ENCODE data around the gene SETD6.
"Not testable (repeated sequence)": the region's sequence is repeated elsewhere in the genome, so short reads cannot be mapped to it uniquely, and the experiment has no call there.

Gene SETD6

DNA sequence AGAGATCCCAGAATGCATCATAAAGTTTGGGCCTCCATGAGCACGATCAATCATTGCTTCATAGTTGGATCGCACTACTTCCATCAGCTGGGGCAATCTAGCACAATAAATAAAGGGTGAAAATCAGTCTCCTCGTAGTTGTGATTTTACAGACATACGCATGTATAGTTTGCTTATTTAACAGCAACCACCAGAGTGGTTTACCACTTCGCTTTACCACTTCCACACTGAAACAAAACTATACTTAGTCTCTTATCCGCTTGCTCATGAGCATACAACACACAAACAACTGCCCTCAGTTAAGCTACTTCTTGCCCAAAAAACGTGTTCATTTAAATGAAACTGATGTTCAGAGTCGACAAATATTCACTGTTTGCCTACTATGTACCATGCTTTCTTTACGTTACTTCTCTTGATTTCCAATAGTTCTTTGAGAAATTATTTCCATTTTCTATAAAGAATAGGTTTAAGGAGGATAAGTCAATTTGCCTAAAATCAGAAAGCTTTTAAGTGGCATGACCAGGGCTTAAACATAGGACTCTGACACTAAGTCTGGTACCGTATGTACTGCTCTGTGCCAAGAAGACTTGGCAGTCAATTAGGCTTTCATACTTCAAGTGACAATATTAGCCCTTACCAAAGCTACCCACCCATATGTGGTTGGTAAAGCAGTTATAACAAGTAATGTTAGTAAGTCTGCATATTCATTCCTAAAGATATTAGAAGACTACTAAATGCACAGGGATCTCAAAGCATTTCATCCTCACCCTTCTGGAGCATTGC lies 22.0 kb downstream of the SETD6 start:
- in situ Hi-C loops (cut with MboI; ENCODE audit: low sequenced_read_pairs), result no loop called here

GRCh38 chr16:58541711-58542110 lies 26.4 kb downstream of the SETD6 start:
- in situ Hi-C loops (cut with MboI; ENCODE audit: low sequenced_read_pairs), result no loop called here

GRCh38 chr16:58542291-58542690 lies 27.0 kb downstream of the SETD6 start:
- in situ Hi-C loops (cut with MboI; ENCODE audit: low sequenced_read_pairs), result no loop called here

DNA sequence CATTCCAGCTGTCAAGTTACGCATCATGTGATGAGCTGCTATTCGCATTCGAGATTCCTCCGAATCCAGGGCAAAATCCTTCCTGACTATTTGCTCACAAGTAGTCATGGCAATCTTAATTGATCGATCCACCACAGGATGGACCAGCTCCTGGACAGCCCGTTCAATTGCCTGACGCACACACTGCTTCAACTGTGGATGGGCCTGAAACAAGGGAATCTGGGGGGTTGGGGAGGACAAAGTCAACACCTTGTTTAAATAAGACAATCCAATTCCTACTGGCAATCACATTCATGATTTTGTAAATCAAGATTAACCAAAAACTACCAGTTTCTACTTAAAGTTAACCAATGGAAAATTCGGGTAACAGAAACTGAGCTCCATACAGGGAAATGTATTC lies 28.4 kb downstream of the SETD6 start:
- in situ Hi-C loops (cut with MboI; ENCODE audit: low sequenced_read_pairs), result no loop called here

GRCh38 chr16:58548378-58548777 lies 33.1 kb downstream of the SETD6 start:
- in situ Hi-C loops (cut with MboI; ENCODE audit: low sequenced_read_pairs), result no loop called here

- in situ Hi-C loops (cut with MboI; ENCODE audit: low sequenced_read_pairs), result no loop called here
These were observed 36.2 kb downstream of the SETD6 start for GRCh38 chr16:58551496-58551895.

DNA sequence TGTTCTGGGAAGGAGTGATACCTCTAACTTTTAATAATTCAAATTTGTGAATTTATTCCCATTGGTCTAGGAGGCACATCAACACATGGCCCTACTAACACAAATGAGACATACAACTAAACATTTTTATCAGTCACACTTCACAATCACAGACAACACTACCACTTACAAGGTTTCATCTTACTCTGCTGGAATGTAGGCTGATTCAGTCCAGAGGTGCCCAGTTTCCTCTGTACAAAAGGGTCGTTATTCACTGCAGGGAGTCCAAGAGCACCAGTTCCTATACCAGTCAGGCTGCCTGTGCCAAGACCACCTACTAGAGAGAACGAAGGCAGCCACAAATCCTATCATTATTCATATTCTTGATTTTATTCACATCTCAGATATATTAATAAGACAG lies 41.4 kb downstream of the SETD6 start:
- in situ Hi-C loops (cut with MboI; ENCODE audit: low sequenced_read_pairs), result no loop called here

DNA sequence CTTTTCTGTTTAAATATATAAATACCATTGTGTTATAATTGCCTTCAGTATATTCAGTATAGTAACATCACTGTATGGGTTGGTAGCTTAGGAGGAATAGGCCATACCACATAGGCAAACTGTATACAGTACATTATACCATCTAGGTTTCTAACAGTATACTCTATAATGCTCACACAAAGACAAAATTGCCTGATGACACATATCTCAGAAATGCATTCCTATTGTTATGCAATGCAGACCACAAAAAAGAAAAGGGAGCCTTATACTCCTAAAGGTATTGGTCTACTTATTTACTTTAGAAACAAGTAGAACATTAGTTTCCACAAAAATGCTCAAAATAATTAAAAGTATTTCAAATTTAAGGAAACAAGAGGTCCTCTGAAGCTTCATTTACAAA lies 47.9 kb downstream of the SETD6 start:
- in situ Hi-C loops (cut with MboI; ENCODE audit: low sequenced_read_pairs), result no loop called here

- in situ Hi-C loops (cut with MboI; ENCODE audit: low sequenced_read_pairs), result no loop called here
These were observed 48.5 kb downstream of the SETD6 start for GRCh38 chr16:58563775-58564174.

- in situ Hi-C loops (cut with MboI; ENCODE audit: low sequenced_read_pairs), result not testable (repeated sequence)
These were observed 50.4 kb downstream of the SETD6 start for GRCh38 chr16:58565697-58566096.

Data from HL-60/S4 treated with phorbol 12-myristate 13-acetate at 8.2 ng/mL for 4 days and 3 days (cell line).